Measurements from ENCODE around the gene PTPN1. TPM values are rescaled to one million over a fixed set of nuclear protein-coding genes. Genes with fewer than 3 reads are reported as not detected.

PTPN1 gene
- polyA plus RNA-seq, 1 of the 3 experiments (the other 2 are of a cell fraction), result 23.6 TPM

DNA sequence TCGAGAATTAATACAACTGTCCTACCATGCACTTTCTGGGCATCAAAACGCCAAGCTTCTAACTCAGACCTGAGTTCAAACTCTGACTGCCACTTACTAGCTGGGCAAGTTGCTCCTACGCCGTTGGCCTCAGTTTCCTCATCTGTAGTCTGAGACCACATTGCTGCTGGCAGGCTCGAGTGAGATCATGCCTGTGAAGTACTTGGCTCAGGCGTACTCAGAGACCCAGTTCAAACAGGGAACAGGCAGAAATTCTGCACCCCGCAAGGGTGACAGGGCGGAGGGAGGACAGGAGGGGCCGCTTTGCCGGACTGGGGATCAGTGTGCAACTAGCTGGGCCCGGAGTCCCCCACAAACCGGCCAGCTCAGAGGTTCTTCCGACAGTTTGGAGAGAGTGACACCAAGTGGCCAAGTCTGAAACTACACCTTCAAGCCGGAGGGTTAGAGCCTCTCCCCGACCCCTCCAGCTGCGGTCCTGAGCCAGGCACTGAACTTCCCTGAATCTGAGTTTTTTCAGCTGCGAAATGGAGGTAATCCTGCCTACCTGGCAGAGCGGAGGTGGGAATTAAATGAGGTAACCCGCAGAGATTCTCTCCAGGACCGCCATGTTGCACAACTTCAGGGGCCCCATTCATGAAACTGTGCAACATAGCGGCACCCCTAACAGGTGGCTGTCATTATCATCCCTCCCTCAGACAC lies 46.0 kb upstream of the PTPN1 start:
- Histone ChIP-seq H3K9me2 (no peaks in the 10 kb centered on the region), H3K27ac (ENCODE audit: low read depth in 2 of 2, low read length in 1 of 2) (no peak overlapping the region), H3K4me2 (peak overlapping the region; percentile 56; the same call in 1 of the 2 replicates), H3K27me3 (ENCODE audit: insufficient read depth) (no peaks in the 10 kb centered on the region), H3K4me3 (ENCODE audit: low read depth in 2 of 2, low read length in 1 of 2) (peak overlapping the region in 1 of 2 experiments; percentile 23; a peak in 1 of 4 replicates), H3K79me2 (ENCODE audit: insufficient read depth) (no peaks in the 10 kb centered on the region), H3K9me3 (no peaks in the 10 kb centered on the region), H3K36me3 (replicated peaks in 1 of 2; ENCODE audit: control insufficient read depth in 1 of 2, insufficient read depth in 2 of 2, low read length in 1 of 2) (no peaks in the 10 kb centered on the region), H2AFZ (ENCODE audit: low read depth) (peak overlapping the region; percentile 81; the same call in 1 of the 2 replicates), H3K9ac (no peak overlapping the region), H3F3A (replicated peaks; ENCODE audit: insufficient read depth) (peaks cover 5% of the 10 kb centered on the region), H4K20me1 (ENCODE audit: insufficient read depth) (no peaks in the 10 kb centered on the region), H3K4me1 (ENCODE audit: control insufficient read depth in 1 of 2, insufficient read depth in 2 of 2, low read depth in 1 of 2, low read length in 1 of 2) (peaks cover 0 to 8% of the 10 kb centered on the region in 2 experiments; a peak in 2 of 4 replicates)
- peak; percentile 81 for DNase-seq
- WGBS (ENCODE audit: low lambda C conversion rate), result 15% methylated on average over 13 of the region's 21 CpGs
- ChIA-PET POLR2A (no interaction called here), CTCF (interaction anchor here (0.8 to 16.2 kb wide), 31 partner anchors 10 to 348 kb away, joined by 3 to 281 read pairs (median 4); partner anchors contain the start of gene CEBPB)
- TF ChIP-seq RAD21 (IDR thresholded peaks at IDR 0.05; ENCODE audit: low read length), result peak; percentile 78
- no peak for TF ChIP-seq MAX (IDR thresholded peaks at IDR 0.05; ENCODE audit: low read depth)
- TF ChIP-seq, protein P1, sequence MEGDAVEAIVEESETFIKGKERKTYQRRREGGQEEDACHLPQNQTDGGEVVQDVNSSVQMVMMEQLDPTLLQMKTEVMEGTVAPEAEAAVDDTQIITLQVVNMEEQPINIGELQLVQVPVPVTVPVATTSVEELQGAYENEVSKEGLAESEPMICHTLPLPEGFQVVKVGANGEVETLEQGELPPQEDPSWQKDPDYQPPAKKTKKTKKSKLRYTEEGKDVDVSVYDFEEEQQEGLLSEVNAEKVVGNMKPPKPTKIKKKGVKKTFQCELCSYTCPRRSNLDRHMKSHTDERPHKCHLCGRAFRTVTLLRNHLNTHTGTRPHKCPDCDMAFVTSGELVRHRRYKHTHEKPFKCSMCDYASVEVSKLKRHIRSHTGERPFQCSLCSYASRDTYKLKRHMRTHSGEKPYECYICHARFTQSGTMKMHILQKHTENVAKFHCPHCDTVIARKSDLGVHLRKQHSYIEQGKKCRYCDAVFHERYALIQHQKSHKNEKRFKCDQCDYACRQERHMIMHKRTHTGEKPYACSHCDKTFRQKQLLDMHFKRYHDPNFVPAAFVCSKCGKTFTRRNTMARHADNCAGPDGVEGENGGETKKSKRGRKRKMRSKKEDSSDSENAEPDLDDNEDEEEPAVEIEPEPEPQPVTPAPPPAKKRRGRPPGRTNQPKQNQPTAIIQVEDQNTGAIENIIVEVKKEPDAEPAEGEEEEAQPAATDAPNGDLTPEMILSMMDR (IDR thresholded peaks at IDR 0.05), result peak; percentile 68
- TF ChIP-seq, protein P2, sequence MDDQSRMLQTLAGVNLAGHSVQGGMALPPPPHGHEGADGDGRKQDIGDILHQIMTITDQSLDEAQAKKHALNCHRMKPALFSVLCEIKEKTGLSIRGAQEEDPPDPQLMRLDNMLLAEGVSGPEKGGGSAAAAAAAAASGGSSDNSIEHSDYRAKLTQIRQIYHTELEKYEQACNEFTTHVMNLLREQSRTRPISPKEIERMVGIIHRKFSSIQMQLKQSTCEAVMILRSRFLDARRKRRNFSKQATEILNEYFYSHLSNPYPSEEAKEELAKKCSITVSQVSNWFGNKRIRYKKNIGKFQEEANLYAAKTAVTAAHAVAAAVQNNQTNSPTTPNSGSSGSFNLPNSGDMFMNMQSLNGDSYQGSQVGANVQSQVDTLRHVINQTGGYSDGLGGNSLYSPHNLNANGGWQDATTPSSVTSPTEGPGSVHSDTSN (IDR thresholded peaks at IDR 0.05), result no peak
- TF ChIP-seq SMC3 (IDR thresholded peaks at IDR 0.05; ENCODE audit: low read depth, low read length), result peak; percentile 81
- TF ChIP-seq FOSL2 (IDR thresholded peaks at IDR 0.05; ENCODE audit: borderline replicate concordance, low read depth), result no peak
- TF ChIP-seq POLR2AphosphoS5 (IDR thresholded peaks at IDR 0.05; ENCODE audit: low read depth, low read length), result no peak

GRCh38 chr20:50464725-50465650 lies 45.2 kb upstream of the PTPN1 start:
- Histone ChIP-seq H3K4me3 (ENCODE audit: low read depth in 2 of 2, low read length in 1 of 2) (no peak overlapping the region), H3K36me3 (replicated peaks in 1 of 2; ENCODE audit: control insufficient read depth in 1 of 2, insufficient read depth in 2 of 2, low read length in 1 of 2) (no peaks in the 10 kb centered on the region), H3K9me3 (no peaks in the 10 kb centered on the region), H3F3A (replicated peaks; ENCODE audit: insufficient read depth) (peaks cover 5% of the 10 kb centered on the region), H3K9me2 (no peaks in the 10 kb centered on the region), H3K27me3 (ENCODE audit: insufficient read depth) (no peaks in the 10 kb centered on the region), H2AFZ (ENCODE audit: low read depth) (peak overlapping the region; percentile 81; the same call in 1 of the 2 replicates), H3K9ac (no peak overlapping the region), H3K27ac (ENCODE audit: low read depth in 2 of 2, low read length in 1 of 2) (no peak overlapping the region), H3K4me1 (ENCODE audit: control insufficient read depth in 1 of 2, insufficient read depth in 2 of 2, low read depth in 1 of 2, low read length in 1 of 2) (peaks cover 0 to 8% of the 10 kb centered on the region in 2 experiments; a peak in 2 of 4 replicates), H3K4me2 (peak overlapping the region; percentile 56; the same call in 1 of the 2 replicates), H3K79me2 (ENCODE audit: insufficient read depth) (no peaks in the 10 kb centered on the region), H4K20me1 (ENCODE audit: insufficient read depth) (no peaks in the 10 kb centered on the region)
- TF ChIP-seq EP300 (IDR thresholded peaks at IDR 0.05; ENCODE audit: borderline replicate concordance in 1 of 2, low read depth in 1 of 2, low read length in 1 of 2), result no peak
- TF ChIP-seq RAD21 (IDR thresholded peaks at IDR 0.05; ENCODE audit: low read length), result no peak
- TF ChIP-seq SIN3A (IDR thresholded peaks at IDR 0.05; ENCODE audit: borderline replicate concordance, low read depth, low read length), result no peak
- no peak for TF ChIP-seq YY1 (IDR thresholded peaks at IDR 0.05; ENCODE audit: low read depth)
- no peak for TF ChIP-seq MXI1 (IDR thresholded peaks at IDR 0.05; ENCODE audit: low read depth, low read length)
- TF ChIP-seq TCF12 (IDR thresholded peaks at IDR 0.05), result no peak
- no peak for TF ChIP-seq FOXJ3 (CRISPR knock-in tag; IDR thresholded peaks at IDR 0.05)
- no peak for TF ChIP-seq GABPA (IDR thresholded peaks at IDR 0.05; ENCODE audit: low read depth)
- TF ChIP-seq, protein P1 (IDR thresholded peaks at IDR 0.05), result no peak
- no peak for DNase-seq
- 64% methylated on average over 14 of the region's 14 CpGs for WGBS (ENCODE audit: low lambda C conversion rate)
- ChIA-PET POLR2A (interaction anchor here (0.6 to 1.7 kb wide), 2 partner anchors 276 to 355 kb away, joined by 3 read pairs; no protein-coding TSS in a partner anchor), CTCF (interaction anchor here (0.8 to 16.2 kb wide), 23 partner anchors 10 to 349 kb away, joined by 3 to 281 read pairs (median 3); partner anchors contain the start of gene CEBPB)
